Measurements from ENCODE around the gene ALG1. TPM values are rescaled to one million over a fixed set of nuclear protein-coding genes. Genes with fewer than 3 reads are reported as not detected.

ALG1 gene
- total and polyA plus RNA-seq, 2 of the 13 experiments (the other 11 are each of a cell fraction or from before 2014, with no cell fraction given): 43.3 to 75.6 TPM

GRCh38 chr16:5060073-5060641, 11.5 kb upstream of the ALG1 start:
- Histone ChIP-seq H4K20me1 (ENCODE audit: insufficient read depth, low read length) (no peaks in the 10 kb centered on the region), H3K4me1 (ENCODE audit: insufficient read depth, low read length) (peaks cover 13% of the 10 kb centered on the region), H3K27me3 (ENCODE audit: control insufficient read depth in 1 of 2, insufficient read depth in 2 of 2, low read length in 2 of 2) (peaks cover 0 to 13% of the 10 kb centered on the region in 2 experiments; a peak in 2 of 5 replicates), H3K36me3 (replicated peaks in 1 of 2; ENCODE audit: control insufficient read depth in 1 of 2, insufficient read depth in 2 of 2, low read length in 2 of 2) (no peaks in the 10 kb centered on the region), H3K9ac (ENCODE audit: insufficient read depth, low read depth, low read length) (no peak overlapping the region), H3K27ac (ENCODE audit: extremely low read length, insufficient read depth, low read length) (no peak overlapping the region), H3K4me3 (replicated peaks in 1 of 3; ENCODE audit: insufficient read depth in 1 of 3, low read depth in 2 of 3, low read length in 3 of 3) (no peak overlapping the region), H3K79me2 (ENCODE audit: insufficient read depth, low read length) (no peaks in the 10 kb centered on the region), H3K9me3 (ENCODE audit: low read length) (no peaks in the 10 kb centered on the region), H3K4me2 (ENCODE audit: low read depth, low read length) (no peak overlapping the region), H2AFZ (ENCODE audit: low read length) (no peak overlapping the region)
- in situ Hi-C loops (cut with HindIII; ENCODE audit: extremely low pct_ligation_motif_present, low pct_unique_long_range_greater_than_20kb): no loop called here
- no peak for FAIRE-seq
- no peak for DNase-seq (ENCODE audit: low spot score)
- POLR2A ChIA-PET: no interaction called here
- 52% methylated on average over 6 of the region's 10 CpGs for WGBS (ENCODE audit: low lambda C conversion rate)
- BruUV-seq (replicated peaks): no TSS peak
- no peak for ATAC-seq
- TF ChIP-seq, protein P1, sequence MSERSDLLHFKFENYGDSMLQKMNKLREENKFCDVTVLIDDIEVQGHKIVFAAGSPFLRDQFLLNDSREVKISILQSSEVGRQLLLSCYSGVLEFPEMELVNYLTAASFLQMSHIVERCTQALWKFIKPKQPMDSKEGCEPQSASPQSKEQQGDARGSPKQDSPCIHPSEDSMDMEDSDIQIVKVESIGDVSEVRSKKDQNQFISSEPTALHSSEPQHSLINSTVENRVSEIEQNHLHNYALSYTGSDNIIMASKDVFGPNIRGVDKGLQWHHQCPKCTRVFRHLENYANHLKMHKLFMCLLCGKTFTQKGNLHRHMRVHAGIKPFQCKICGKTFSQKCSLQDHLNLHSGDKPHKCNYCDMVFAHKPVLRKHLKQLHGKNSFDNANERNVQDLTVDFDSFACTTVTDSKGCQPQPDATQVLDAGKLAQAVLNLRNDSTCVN (CRISPR knock-in tag; IDR thresholded peaks at IDR 0.05; ENCODE audit: borderline replicate concordance): no peak
- TF ChIP-seq ZNF841 (CRISPR knock-in tag; IDR thresholded peaks at IDR 0.05; ENCODE audit: borderline replicate concordance) (no peak), ZBTB34 (CRISPR knock-in tag; IDR thresholded peaks at IDR 0.05) (no peak), ZNF672 (CRISPR knock-in tag; IDR thresholded peaks at IDR 0.05) (no peak), SETDB1 (CRISPR knock-in tag; IDR thresholded peaks at IDR 0.05; ENCODE audit: borderline replicate concordance) (no peak), SKI (IDR thresholded peaks at IDR 0.05; ENCODE audit: partially characterized antibody) (no peak), ZNF142 (CRISPR knock-in tag; IDR thresholded peaks at IDR 0.05) (no peak), ZNF18 (CRISPR knock-in tag; IDR thresholded peaks at IDR 0.05; ENCODE audit: insufficient replicate concordance) (no peak), REST (IDR thresholded peaks at IDR 0.05; ENCODE audit: borderline replicate concordance in 1 of 2, low read depth in 1 of 2, low read length in 2 of 2) (no peak)
- CTCF ChIA-PET (ENCODE audit: low intra/inter-chr PET ratio, low total read pairs): no interaction called here
- intact Hi-C loops (cut with micrococcal nuclease; ENCODE audit: unreplicated experiment): no loop called here
